CD4-positive, alpha-beta T cell treated with Interleukin-2 at 100 ng/mL for 4 hours (primary cell): ENCODE results near the gene FFAR1.

Source experiments
- DNase-seq: peaks from one replicate; pipeline ENCODE4 v3.0.0-alpha.2; 2020; ENCODE audit warnings: low spot score

FFAR1 gene

DNA sequence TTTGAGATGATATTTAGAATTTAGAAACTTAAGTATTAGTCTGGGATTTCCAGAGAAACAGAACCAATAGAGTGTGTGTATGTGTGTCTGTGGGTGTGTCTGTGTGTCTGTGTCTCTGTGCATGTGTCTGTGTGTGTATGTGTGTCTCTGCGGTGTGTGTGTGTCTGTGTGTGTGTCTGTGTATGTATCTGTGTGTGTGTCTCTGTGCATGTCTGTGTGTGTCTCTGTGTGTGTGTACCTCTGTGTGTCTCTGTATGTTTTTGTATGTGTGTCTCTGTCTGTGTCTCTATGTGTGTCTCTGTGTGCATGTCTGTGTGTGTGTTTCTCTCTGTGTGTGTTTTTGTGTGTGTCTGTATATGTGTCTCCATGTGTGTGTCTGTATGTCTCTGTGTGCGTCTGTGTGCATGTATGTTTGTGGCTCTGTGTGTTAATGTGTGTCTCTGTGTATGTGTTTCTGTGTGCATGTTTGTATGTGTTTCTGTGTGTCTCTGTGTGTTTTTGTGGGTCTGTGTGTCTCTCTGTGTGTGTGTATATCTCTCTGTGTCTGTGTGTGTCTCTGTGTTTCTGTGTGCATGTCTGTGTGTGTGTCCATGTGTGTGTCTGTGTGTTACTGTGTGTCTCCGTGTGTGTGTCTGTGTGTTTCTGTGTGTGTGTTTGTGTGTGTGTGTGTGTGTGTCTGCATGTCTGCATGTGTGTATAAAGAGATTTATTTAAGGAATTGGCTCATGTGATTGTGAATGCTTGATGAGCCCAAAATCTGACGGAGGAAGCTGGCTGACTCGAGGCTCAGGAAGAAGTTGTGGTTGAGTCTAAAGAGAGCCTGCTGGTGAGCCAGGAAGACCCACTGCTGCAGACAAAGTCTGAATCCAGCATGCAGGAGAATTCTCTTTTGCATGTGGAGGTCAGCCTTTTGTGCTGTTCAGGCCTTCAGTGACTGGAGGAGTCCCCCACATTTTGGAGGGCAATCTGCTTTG is 45.3 kb downstream of the FFAR1 start:
- DNase-seq = no peak

DNA sequence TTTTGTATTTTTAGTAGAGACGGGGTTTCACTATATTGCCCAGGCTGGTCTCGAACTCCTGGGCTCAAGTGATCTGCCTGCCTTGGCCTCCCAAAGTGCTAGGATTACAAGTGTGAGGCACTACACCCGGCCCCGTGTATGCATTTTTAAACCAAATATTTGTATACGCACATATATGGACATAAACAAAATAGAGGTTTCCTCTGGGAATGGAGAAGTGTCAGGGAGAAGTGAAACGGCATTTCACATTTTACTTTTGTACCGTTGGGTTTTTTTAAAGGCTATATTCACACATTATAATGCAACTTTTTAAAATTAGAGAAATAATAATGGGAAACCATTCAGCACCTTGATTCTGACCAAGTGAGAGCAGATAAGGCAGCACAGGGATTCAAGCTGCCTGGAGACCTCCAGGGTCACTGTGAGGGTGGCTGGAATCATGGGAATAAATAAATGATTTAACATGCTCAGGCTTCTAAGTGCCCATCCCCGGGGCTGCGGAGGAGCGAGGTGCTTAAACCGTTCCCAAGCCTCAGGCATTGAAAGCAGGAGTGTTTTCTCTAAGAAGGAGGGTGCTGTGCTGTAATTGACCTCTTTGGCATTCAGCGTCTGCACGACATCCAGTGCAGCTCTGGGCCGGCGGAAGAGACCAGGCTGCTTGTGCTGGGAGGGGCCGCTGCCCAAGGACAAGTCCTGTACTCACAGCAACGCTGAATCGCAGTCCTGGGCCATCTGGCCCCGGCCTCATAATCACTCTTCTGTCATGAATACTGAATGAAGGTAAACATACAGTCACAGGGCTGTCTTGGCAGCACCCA is 47.9 kb downstream of the FFAR1 start:
- DNase-seq = no peak

DNA sequence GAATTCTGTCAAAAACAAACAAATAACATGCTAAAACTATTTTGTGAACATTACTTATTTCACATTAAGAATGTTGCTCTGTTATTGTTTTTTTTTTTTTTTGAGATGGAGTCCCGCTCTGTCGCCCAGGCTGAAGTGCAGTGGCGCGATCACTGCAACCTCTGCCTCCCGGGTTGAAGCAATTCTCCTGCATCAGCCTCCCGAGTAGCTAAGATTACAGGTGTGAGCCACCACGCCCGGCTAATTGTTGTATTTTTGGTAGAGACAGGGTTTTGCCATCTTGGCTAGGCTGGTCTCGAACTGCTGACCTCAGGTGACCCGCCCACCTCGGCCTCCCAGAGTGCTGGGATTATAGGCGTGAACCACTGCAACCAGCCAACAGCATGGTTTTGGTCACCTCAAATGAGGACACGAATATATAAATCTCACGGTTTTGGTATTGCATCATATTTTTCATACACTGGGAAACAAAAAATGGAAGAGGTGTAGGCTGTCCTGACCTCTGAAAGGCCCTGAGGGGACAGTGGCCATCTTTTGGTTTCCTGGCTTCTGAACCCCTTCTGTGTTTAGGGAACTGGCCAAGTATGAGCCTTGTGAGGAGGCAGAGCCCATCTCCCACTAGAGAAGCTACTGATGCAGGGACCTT is 48.7 kb downstream of the FFAR1 start:
- no peak for DNase-seq

DNA sequence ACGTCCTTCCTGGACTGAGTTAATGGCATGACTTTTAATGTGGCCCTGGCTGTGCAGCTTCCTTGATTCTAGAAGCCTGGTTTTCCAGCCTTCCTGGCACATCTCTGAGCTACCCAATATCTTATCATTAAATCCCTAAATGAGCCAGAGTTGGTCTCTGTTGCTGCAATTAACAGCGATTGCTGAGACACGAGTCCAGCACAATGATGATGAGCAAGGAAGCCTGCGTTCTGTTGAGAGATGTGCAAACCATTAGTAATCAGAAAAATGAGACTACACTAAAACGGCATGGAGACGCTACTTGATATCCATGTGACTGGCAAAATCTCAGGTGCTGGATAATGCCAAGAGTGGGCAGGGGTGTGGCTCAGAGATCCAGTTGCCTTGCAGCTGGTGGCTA is 49.4 kb downstream of the FFAR1 start:
- no peak for DNase-seq
